ENCODE results near the gene MRGPRX4.
A peak's percentile ranks its signal among the peaks of the same experiment; 100 is the strongest.

DNA sequence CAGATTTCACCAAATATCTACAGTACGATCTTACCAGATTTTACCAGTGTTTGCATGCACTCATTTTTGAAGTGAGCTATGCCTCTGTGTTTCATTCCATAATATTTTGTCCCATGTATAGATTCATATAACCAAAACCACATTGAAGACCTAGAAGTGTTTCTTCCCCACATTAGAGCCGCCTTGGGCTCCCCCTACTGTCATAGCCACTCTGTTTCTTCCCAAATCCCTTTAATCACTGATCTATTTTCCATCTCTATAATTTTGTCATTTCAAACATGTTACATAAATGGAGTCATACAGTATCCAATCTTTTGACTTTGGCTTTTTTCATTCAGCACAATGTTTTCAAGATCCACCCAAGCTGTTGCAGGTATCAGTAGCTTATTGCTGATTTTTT is 27.6 kb upstream of the MRGPRX4 start:
- TF ChIP-seq, protein P1, sequence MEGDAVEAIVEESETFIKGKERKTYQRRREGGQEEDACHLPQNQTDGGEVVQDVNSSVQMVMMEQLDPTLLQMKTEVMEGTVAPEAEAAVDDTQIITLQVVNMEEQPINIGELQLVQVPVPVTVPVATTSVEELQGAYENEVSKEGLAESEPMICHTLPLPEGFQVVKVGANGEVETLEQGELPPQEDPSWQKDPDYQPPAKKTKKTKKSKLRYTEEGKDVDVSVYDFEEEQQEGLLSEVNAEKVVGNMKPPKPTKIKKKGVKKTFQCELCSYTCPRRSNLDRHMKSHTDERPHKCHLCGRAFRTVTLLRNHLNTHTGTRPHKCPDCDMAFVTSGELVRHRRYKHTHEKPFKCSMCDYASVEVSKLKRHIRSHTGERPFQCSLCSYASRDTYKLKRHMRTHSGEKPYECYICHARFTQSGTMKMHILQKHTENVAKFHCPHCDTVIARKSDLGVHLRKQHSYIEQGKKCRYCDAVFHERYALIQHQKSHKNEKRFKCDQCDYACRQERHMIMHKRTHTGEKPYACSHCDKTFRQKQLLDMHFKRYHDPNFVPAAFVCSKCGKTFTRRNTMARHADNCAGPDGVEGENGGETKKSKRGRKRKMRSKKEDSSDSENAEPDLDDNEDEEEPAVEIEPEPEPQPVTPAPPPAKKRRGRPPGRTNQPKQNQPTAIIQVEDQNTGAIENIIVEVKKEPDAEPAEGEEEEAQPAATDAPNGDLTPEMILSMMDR (conservative IDR thresholded peaks at IDR 0.05; ENCODE audit: low read depth, low read length) = peak; percentile 54
- TF ChIP-seq EZH2 (IDR thresholded peaks at IDR 0.05; ENCODE audit: borderline replicate concordance, low read depth, low read length, poor library complexity, severe bottlenecking) = no peak
